22Rv1 (cell line): ENCODE data around the gene NCOR2.

Experiments used
- H3K27ac ChIP-seq: fragments of 450-650 bp; 2 replicates; pipeline ENCODE4 v1.5.1; 2017
- CTCF ChIP-seq: fragments of 450-650 bp; IDR thresholded peaks from 2 replicates; pipeline ENCODE4 v1.5.1; 2017; ENCODE audit warnings: mild to moderate bottlenecking
- ZFX ChIP-seq: fragments of 450-650 bp; IDR thresholded peaks from 2 replicates; pipeline ENCODE4 v1.6.1; 2017; ENCODE audit warnings: antibody characterized with exemption, borderline replicate concordance

The NCOR2 gene

GRCh38 chr12:124555168-124556073, 12.0 kb downstream of the NCOR2 start:
- H3K27ac ChIP-seq, result no peak overlapping the region
- TF ChIP-seq ZFX (no peak), CTCF (no peak)

- H3K27ac ChIP-seq, result no peak overlapping the region
- TF ChIP-seq ZFX (no peak), CTCF (no peak)
Observed at GRCh38 chr12:124554429-124555029, 12.9 kb downstream of the NCOR2 start.

- no peak overlapping the region for H3K27ac ChIP-seq
- TF ChIP-seq ZFX, result no peak
- TF ChIP-seq CTCF, result no peak
Observed at GRCh38 chr12:124553862-124554428, 13.5 kb downstream of the NCOR2 start.

- H3K27ac ChIP-seq, result 0 out of 2 replicates have a peak overlapping the region, but pooled peaks have one; percentile 1
- no peak for TF ChIP-seq CTCF
- TF ChIP-seq ZFX, result no peak
Observed at GRCh38 chr12:124551268-124552144, 15.9 kb downstream of the NCOR2 start.

- TF ChIP-seq ZFX (no peak), CTCF (no peak)
- H3K27ac ChIP-seq, result no peak overlapping the region
Observed at GRCh38 chr12:124550123-124551089, 17.0 kb downstream of the NCOR2 start.

GRCh38 chr12:124549629-124550028, 17.8 kb downstream of the NCOR2 start:
- no peak overlapping the region for H3K27ac ChIP-seq
- TF ChIP-seq CTCF, result no peak
- TF ChIP-seq ZFX, result no peak
